ENCODE data around the gene FAM20C. TPM values are rescaled to one million over a fixed set of nuclear protein-coding genes. Genes with fewer than 3 reads are reported as not detected.
"Not testable (repeated sequence)": the region's sequence is repeated elsewhere in the genome, so short reads cannot be mapped to it uniquely, and the experiment has no call there.

The FAM20C gene
- polyA plus RNA-seq, 6 donors from 2014 or later, result 0.18 TPM; not detected in 5

DNA sequence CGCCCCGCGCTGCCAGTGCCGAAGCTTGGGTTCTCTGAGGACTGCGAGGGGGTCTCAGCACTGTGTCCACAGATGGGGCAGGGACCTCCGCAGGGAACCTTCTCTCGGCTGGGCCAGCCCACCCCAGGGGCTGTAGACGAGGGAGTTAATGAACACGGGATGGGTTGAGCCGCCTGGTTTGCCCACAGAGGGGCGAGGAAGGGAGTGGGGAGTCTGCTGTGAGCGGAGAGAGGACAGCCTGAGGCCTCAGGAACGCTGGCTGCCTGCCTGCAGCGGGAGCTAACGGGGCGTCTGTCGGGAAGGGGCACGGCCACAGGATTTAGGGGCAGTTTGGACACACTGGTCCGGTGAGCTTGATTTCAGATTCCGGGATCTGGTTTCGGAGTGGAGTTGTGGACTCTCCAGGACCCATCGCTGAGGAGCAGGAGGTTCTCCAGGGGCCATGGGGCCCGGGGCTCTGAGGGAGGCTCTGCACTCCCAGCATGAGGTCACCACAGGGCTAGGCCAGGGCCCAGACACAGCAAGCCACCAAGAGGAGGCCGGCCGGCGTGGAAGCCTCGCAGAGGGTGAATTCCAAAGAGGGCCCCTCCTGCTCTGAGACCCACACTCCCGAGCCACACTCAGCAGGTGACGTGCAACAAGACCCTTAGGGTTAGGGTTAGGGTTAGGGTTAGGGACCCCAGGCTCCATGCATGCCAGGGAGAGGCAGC is 19.0 kb upstream of the FAM20C start:
- Mint-ChIP-seq H3K27me3 (peaks cover 10 to 29% (median 20%) of the 10 kb centered on the region in 3 donors), H3K36me3 (no peaks in the 10 kb centered on the region), H3K9me3 (peaks cover 0 to 2% (median 0%) of the 10 kb centered on the region in 7 donors), H3K4me1 (no peaks in the 10 kb centered on the region), H3K27ac (no peak overlapping the region), H3K4me3 (no peak overlapping the region)
- DNase-seq (no peak), ATAC-seq (ENCODE audit: low read depth in 2 of 2) (no peak)

- no peak for ATAC-seq (ENCODE audit: low read depth in 2 of 2)
- no peak overlapping the region for H3K27ac Mint-ChIP-seq
- peaks cover 6 to 28% (median 19%) of the 10 kb centered on the region in 3 donors for H3K27me3 Mint-ChIP-seq
- H3K4me1 Mint-ChIP-seq, result no peaks in the 10 kb centered on the region
- H3K4me3 Mint-ChIP-seq, result no peak overlapping the region
- peaks cover 0 to 2% (median 0%) of the 10 kb centered on the region in 7 donors for H3K9me3 Mint-ChIP-seq
- DNase-seq, result no peak
- no peaks in the 10 kb centered on the region for H3K36me3 Mint-ChIP-seq
Measured at GRCh38 chr7:174716-175115, 17.7 kb upstream of the FAM20C start.

- H3K4me1 Mint-ChIP-seq, result no peaks in the 10 kb centered on the region
- peaks cover 0 to 19% (median 9%) of the 10 kb centered on the region in 3 donors for H3K27me3 Mint-ChIP-seq
- H3K9me3 Mint-ChIP-seq, result peaks cover 0 to 2% (median 0%) of the 10 kb centered on the region in 7 donors
- ATAC-seq (ENCODE audit: low read depth in 2 of 2) (no peak), DNase-seq (no peak)
- H3K4me3 Mint-ChIP-seq, result no peak overlapping the region
- H3K36me3 Mint-ChIP-seq, result no peaks in the 10 kb centered on the region
- no peak overlapping the region for H3K27ac Mint-ChIP-seq
Measured at GRCh38 chr7:175955-176354, 16.4 kb upstream of the FAM20C start.

- ATAC-seq (ENCODE audit: low read depth in 2 of 2), result no peak
- Mint-ChIP-seq H3K36me3 (no peaks in the 10 kb centered on the region), H3K9me3 (peaks cover 0 to 2% (median 0%) of the 10 kb centered on the region in 7 donors)
Measured at GRCh38 chr7:176381-176780, 16.0 kb upstream of the FAM20C start.

DNA sequence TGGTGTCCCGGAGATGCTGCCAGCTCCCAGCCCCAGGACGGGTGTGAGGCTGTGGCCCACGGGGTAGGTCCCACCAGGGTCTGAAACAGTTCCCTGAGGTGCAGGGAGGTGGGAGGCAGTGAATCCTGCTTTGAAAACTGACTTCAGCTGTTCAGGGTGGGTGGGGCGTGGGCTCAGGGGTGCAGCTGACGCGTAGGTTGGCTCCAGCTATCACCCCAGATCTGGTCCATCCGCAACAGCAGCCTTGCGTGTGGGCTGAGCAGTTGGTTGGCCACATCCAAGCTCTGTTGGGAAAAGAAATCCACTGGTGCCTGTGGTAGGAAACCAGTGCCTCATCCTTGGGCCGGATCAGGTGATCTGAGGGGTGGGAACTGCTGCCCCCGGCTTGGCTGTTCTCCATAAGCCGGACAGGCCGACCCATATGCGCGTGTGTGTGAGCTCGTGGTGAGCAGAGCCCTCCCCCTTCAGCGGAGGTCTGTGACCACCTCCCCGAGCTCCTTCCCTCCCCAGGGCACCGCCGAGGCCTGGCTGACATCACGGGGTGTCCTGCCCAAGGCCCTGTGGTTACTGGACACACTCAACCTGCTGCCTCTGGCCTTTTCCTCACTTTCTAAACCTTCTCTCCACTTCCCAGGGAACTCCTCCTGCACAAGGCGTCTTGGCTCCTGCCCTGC is 15.4 kb upstream of the FAM20C start:
- Mint-ChIP-seq H3K27me3 (peaks cover 0 to 19% (median 9%) of the 10 kb centered on the region in 3 donors), H3K9me3 (peaks cover 0 to 2% (median 0%) of the 10 kb centered on the region in 7 donors), H3K4me1 (no peaks in the 10 kb centered on the region), H3K4me3 (no peak overlapping the region), H3K27ac (no peak overlapping the region), H3K36me3 (no peaks in the 10 kb centered on the region)
- DNase-seq (no peak), ATAC-seq (ENCODE audit: low read depth in 2 of 2) (no peak)

More at GRCh38 chr7:176381-176780, 16.0 kb upstream of the FAM20C start:
- no peak for DNase-seq
- peaks cover 0 to 19% (median 9%) of the 10 kb centered on the region in 3 donors for H3K27me3 Mint-ChIP-seq
- no peak overlapping the region for H3K27ac Mint-ChIP-seq
- H3K4me1 Mint-ChIP-seq, result no peaks in the 10 kb centered on the region
- no peak overlapping the region for H3K4me3 Mint-ChIP-seq

DNA sequence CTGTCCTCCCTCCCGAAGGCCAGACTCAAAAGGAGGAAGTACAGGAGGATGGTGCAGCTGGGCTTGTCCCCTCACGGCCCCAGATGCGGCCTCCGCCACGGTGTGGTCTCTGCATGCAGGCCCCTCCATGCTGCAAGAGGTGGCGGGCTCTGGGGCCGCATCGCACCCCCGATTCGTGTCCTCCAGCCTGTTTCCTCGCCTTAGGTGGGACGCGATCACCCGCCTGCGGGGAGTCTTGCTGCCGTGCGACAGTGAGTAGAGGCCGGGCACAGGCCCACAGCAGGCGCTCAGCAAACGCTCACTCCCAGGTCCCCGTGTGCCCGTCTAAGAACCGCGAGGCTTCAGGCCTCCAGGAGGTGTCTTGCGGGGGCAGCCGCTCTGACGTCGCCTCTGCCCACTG is 13.9 kb upstream of the FAM20C start:
- Mint-ChIP-seq H3K9me3 (peaks cover 0 to 2% (median 0%) of the 10 kb centered on the region in 7 donors), H3K36me3 (no peaks in the 10 kb centered on the region), H3K4me3 (no peak overlapping the region), H3K27me3 (peaks cover 0 to 10% (median 9%) of the 10 kb centered on the region in 3 donors), H3K4me1 (no peaks in the 10 kb centered on the region), H3K27ac (no peak overlapping the region)
- no peak for DNase-seq
- ATAC-seq (ENCODE audit: low read depth in 2 of 2), result no peak

DNA sequence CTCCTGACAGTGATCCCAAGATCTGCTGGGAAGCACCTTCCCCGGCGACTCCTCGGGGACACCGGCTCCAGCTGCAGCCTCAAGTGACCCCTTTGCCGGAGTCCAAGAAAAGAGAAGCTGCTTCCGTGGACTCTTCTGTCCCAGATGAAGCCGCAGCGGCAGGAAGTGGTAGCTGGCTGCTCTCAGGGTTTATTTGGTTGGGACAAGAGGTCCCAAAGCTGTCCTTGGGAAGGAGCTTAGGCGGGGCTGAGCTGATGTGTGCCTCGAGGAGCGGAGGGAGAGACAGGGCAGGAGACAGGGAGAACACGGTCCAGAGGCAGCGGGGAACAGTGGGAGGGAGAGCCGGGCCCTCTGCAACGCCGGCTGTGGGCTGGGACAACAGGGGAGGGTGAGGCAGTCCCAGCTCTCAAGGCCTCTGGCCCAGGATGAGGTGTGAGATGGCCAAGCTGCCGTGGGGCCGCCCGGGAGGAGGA is 13.1 kb upstream of the FAM20C start:
- DNase-seq (no peak), ATAC-seq (ENCODE audit: low read depth in 2 of 2) (no peak)
- H3K27me3 Mint-ChIP-seq, result peaks cover 0 to 10% (median 9%) of the 10 kb centered on the region in 3 donors
- no peaks in the 10 kb centered on the region for H3K4me1 Mint-ChIP-seq
- H3K27ac Mint-ChIP-seq, result no peak overlapping the region
- no peaks in the 10 kb centered on the region for H3K36me3 Mint-ChIP-seq
- peak overlapping the region in 1 of 8 donors; percentile 0 for H3K4me3 Mint-ChIP-seq
- H3K9me3 Mint-ChIP-seq, result peaks cover 0 to 2% (median 0%) of the 10 kb centered on the region in 7 donors

DNA sequence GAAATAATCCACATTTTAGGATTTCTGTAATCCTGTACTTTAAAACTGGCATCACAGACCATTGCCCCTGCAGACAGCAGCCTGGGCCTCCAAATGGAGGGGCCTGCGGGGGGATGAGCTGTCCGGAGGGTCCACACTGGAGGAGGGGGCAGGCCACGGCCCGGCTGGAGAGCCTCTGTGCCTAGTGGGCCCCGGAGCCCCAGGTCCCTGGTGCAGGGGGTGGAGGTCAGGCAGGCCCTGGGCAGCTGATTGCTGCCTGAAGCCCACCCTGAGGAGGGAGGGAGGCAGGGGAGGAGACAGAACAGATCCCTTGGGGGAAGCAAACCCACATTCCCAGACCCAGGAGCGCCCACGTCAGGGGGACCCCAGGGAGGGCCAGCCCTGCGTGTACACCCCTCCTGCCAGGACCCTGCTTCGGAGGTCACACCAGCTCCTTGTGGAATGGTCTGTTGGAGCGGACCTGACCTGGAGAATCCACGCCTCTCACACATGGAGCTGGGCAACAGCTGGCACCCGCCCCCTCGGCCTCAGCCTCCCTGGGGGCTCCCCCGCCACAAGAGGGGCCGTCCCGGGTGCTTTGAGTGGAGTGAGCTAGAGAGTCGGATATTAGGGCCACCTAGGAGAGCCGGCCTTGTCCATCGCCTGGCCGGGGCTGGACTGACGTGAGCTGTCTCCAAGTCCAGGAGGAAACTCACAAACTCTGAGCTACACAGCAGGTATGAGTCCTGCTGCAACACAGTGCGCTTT is 12.2 kb upstream of the FAM20C start:
- H3K9me3 Mint-ChIP-seq, result peaks cover 0 to 2% (median 0%) of the 10 kb centered on the region in 7 donors
- no peaks in the 10 kb centered on the region for H3K36me3 Mint-ChIP-seq
- H3K4me3 Mint-ChIP-seq, result no peak overlapping the region
- peaks cover 0 to 10% (median 9%) of the 10 kb centered on the region in 3 donors for H3K27me3 Mint-ChIP-seq
- no peak for DNase-seq
- ATAC-seq (ENCODE audit: low read depth in 2 of 2), result no peak
- H3K4me1 Mint-ChIP-seq, result no peaks in the 10 kb centered on the region
- no peak overlapping the region for H3K27ac Mint-ChIP-seq

- H3K4me3 Mint-ChIP-seq, result no peak overlapping the region
- H3K36me3 Mint-ChIP-seq, result no peaks in the 10 kb centered on the region
- H3K9me3 Mint-ChIP-seq, result no peaks in the 10 kb centered on the region
- no peaks in the 10 kb centered on the region for H3K4me1 Mint-ChIP-seq
- H3K27ac Mint-ChIP-seq, result no peak overlapping the region
- DNase-seq (no peak), ATAC-seq (ENCODE audit: low read depth in 2 of 2) (no peak)
- peaks cover 3 to 10% (median 10%) of the 10 kb centered on the region in 3 donors for H3K27me3 Mint-ChIP-seq
Measured at GRCh38 chr7:181738-182137, 10.6 kb upstream of the FAM20C start.

- DNase-seq; H3K9me3 Mint-ChIP-seq; H3K36me3 Mint-ChIP-seq; H3K27ac Mint-ChIP-seq; H3K4me1 Mint-ChIP-seq; H3K4me3 Mint-ChIP-seq; ATAC-seq (ENCODE audit: low read depth in 2 of 2): not testable (repeated sequence)
- peaks cover 3 to 17% (median 15%) of the 10 kb centered on the region in 3 donors for H3K27me3 Mint-ChIP-seq
Measured at GRCh38 chr7:182502-182901, 9.9 kb upstream of the FAM20C start.

GRCh38 chr7:183496-184292 is 8.7 kb upstream of the FAM20C start:
- Mint-ChIP-seq H3K4me1 (no peaks in the 10 kb centered on the region), H3K36me3 (no peaks in the 10 kb centered on the region), H3K4me3 (peak overlapping the region in 1 of 8 donors; percentile 9), H3K27ac (no peak overlapping the region), H3K9me3 (no peaks in the 10 kb centered on the region), H3K27me3 (peaks cover 9 to 24% (median 23%) of the 10 kb centered on the region in 3 donors)
- DNase-seq (no peak), ATAC-seq (ENCODE audit: low read depth in 2 of 2) (no peak)

GRCh38 chr7:184294-185264 is 7.8 kb upstream of the FAM20C start:
- ATAC-seq (ENCODE audit: low read depth in 2 of 2) (no peak), DNase-seq (no peak)
- Mint-ChIP-seq H3K4me3 (no peak overlapping the region), H3K9me3 (peaks cover 0 to 2% (median 0%) of the 10 kb centered on the region in 7 donors), H3K27me3 (peaks cover 13 to 24% (median 23%) of the 10 kb centered on the region in 3 donors), H3K36me3 (no peaks in the 10 kb centered on the region), H3K4me1 (no peaks in the 10 kb centered on the region), H3K27ac (no peak overlapping the region)

All from naive B cell (primary cell).